ENCODE measurements around the gene HMGCS2.
"Not testable (repeated sequence)": the region's sequence is repeated elsewhere in the genome, so short reads cannot be mapped to it uniquely, and the experiment has no call there.

HMGCS2 gene

DNA sequence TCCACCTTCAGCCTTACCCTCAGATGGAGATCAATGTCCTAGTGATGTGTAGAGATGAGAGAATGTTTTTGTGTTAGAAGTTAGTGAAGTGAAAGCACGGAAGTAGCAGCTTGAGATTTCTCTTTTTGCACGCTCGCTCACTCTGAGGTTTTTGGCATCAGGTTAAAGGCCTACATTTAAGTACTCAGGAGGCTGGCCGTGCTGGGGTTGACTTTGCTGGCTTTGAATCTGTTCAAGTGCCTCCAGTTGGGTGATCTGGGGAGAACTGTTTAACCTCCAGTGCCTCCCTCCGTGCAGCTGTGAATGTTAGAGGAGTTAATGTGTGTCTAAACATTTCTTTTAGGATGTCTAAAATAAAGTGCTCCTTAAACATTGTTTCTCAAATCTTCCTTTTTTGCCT lies 43.1 kb downstream of the HMGCS2 start:
- no peak for DNase-seq

DNA sequence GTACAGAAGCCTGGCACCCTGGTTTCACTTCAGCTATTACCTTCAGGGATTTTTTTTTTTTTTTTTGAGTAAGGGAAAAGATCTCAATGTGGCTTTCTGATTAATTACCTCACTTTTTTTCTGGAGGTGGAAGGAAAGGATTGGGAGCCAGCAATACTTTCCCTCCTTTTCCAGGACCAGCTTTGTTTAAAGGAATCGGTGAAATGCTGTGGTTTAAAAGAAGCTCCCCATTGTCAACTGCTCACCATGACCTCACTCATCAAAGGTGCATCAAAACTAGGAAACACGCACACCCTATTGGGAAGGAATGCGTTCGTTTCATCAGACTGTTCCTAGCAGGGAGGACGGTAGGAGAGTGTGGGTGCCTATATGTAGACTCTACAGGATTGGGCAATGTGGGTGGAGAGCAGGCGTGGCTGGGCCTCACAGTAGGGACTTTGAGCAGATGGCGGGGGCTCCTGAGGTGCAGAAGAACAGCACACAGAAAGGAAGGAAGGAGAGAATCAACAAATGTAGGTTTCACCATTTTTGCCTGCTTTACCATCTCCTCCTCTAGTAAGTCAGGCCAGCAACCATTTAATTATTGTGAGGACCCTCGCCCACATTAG lies 44.0 kb downstream of the HMGCS2 start:
- DNase-seq, result no peak

DNA sequence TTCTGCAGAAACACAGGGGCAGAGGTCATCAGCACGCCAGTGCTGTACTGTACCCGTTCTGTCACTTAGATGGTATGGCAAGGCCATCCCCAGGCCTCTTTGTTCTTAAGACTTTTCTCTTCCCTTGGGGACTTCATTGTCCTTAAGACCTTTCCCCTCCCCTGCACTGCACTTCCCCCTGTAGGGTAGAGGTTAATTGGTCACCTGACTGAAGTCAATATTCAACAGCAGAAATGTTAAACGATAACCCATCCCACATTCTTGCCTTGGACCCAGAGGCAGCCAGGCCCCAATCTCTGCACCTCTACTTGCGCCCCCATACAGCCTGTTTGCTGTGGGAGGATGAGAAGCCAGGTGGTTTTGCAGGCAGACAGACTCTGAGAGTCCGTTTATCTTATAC lies 46.8 kb downstream of the HMGCS2 start:
- DNase-seq, result no peak

DNA sequence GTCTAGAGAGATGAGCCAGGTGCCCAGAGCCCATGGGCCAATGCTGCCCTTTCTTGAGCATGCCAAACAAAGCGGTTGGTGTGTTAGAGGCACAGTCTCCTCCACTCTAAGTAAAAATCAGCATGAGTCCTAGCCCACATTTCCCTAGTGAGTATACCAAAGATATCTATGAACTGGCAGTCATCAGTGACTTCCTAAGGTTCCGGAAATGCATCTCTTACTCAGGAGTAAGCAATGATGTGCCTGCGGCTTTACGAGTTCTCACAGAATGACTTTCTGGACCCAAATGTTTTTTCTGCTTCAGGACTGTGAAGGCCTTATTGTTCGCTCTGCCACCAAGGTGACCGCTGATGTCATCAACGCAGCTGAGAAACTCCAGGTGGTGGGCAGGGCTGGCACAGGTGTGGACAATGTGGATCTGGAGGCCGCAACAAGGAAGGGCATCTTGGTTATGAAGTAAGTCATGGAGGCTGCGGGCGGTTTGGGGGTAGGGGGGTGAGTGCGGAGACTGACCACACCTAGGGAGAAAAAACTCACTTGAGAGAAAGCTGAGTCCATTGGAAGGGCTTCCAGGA lies 47.8 kb downstream of the HMGCS2 start:
- no peak for DNase-seq

DNA sequence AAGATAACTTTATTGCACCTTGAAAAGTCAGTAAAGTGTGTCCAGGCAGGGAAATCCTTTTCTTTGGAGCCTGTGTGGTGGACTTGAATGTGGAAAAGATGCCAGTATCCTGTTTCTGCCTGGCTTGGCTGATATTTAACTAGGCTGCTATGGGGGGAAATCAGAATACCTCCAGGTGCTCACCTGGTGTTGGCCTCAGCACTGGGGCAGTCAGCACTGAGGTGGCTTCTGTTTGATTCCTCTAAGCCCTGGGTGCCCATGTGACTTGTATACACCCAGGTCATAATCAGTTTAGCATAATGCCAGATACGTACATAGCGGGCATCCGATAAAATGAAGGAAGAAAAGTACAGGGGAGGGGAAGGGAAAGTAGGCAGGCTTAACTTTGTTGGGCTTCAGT lies 49.7 kb downstream of the HMGCS2 start:
- DNase-seq, result no peak

DNA sequence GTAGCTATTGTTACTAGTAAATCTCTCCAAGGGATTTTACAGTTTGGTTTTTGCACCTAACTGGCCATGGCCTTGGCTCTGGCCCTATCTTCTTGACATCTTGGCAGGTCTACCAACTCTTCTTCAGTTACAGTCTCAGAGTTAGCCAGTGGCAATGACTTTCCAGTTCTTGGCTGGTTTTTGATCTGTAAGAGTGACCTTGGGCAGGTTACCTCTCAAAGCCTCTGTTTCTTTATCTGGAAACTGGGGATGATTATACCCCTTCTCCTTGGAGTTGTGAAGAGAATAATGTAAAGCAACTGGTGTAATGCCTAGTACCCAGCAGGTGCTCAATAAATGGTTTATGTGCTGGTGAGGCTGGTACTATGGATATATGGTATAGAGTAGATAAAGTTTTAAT lies 50.3 kb downstream of the HMGCS2 start:
- DNase-seq, result no peak

DNA sequence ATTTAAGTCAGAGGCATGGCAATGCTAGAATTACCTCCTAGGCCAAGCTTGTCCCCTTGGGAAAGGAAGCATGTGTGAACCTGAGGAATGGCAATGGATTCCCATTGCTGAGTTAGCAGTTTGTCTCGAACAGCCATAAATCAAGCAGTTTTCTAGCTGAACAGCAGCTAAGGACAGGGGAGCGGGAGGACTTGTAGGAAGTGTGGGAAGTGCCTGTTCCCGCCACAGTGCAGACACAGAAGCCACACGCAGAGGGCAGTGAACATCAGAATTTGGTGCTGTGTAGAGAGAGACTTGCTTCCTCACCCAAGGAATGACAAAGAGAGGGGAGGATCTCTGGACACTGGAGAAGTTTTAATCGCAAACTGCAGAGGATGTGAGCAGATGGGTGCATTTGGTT lies 53.2 kb downstream of the HMGCS2 start:
- DNase-seq, result no peak

DNA sequence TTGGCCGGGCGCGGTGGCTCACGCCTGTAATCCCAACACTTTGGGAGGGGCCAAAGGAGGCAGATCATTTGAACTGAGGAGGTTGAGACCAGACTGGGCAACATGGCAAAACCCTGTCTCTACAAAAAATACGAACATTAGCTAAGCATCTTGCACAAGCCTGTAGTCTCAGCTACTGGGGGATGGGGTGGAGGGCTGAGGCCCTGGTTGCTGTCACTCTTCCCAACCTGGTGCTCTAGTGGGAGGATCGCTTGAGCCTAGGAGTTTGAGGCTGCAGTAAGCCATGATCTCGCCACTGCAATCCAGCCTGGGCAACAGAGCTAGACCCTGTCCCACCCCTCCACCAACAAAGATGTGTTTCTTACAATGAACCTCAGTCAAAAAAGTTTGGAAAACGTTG lies 54.1 kb downstream of the HMGCS2 start:
- DNase-seq, result no peak

DNA sequence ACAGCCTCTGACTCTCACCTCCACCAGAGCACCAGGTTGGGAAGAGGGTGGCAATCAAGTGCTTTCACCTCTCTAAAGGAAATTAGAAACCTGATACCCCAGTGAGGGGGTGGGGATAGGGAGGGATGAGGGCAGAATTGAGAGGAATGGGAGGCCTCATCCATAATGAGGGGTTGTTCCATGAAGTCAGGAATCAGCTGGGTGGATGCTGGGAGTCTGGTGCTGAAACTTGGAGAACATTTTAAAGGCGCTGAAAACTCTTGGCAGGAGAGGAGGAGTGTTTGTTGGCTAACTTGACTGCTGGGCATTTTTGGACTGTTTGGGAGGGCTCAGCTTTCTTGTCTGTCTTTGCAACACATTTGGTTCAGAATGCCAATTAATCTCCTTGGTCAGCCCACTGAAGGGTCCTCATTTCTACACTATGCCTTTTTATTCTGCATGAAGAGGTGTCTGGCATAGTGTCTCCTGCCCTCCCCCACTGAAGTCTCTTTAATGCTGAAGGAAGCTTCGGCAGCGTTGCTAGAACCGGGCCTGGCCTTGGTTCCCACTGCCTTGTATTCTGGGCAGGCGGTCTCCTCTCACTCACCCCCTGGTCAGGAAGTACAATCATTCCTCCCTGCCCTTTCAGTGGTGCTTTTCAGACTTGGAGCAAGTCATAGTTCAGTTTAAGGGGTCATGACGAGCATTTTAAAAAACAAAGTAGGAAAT lies 54.8 kb downstream of the HMGCS2 start:
- peak; percentile 24 for DNase-seq

DNA sequence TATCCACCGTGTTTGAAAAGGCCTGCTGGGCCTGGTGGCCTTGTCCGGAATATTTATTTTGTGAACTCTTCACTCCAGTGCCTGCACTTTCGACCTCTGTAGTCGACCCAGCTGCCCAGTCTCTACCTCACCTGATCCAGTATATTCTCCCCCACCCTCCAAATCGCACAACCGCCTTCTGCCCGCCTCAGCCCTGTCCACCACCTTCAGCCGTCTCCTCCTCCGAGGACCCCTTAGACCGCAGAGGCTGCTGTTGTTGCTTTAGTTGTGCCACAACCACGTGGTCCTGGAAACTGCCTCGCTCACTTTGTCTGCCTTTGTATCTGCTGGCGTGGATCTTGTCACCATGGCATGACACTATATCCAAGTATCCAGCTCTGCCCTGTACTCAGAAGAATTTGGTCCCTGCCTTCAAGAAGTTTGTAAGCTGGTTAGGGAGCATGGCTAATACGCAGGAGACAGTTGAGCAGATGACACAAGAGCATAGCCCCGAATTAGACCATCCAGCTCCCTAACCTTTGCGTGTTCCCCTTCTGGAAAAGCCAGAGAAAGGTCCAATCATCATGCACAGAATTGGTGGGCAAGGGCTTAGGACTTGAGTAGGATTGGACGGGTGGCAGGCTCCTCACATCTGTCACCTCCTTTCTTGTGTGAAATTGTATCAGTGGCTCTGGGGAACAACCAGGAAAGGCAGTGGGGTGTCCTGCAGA lies 55.5 kb downstream of the HMGCS2 start:
- no peak for DNase-seq

DNA sequence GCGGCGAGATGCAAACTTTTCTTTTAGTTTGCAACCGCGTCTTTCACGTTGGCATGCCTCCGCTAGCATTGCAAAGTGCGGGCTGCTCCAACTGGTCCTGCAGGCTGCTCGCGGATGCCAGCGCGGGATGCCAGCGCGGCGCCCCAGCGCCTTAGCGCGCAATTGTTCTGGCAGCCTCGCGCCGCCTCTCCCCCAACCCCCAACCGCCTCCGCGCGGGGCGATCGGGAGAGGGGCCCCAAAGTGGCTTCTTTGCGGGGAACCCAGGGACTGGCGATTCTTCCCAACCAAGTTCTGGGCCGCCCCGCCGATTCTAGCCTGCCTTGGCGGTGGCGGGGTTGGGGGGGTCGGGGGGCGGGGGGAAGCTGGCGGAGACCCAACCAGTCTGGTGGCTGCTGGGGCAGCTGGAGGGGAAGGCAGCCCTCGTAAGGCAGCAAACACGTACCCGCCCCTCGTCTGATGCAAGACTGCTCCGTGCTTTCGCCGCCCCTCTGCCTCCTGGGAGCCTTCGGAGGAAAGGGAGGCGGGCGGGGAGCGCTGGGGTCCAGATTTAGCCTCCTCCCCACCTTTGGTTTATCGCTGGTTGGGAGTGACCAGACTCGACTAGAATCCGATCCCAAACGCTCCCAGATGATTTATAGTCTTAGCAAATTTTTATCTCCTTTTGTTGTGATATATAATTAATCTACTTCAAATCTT lies 56.2 kb downstream of the HMGCS2 start:
- peak; percentile 76 for DNase-seq

DNA sequence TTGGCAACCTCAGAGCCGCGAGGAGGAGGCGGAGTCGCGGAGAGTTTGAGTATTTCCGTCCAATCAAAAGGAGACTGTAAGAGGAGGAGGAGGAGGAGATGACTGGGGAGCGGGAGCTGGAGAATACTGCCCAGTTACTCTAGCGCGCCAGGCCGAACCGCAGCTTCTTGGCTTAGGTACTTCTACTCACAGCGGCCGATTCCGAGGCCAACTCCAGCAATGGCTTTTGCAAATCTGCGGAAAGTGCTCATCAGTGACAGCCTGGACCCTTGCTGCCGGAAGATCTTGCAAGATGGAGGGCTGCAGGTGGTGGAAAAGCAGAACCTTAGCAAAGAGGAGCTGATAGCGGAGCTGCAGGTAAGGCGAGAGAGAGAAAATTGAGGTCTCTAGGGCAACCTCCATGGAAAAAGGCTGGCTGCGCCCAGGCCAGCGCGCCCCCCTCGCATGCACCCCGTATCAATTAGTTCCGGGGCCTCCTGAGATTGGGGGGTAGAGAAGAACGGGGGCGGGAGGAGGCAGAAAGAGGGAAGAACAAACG lies 56.8 kb downstream of the HMGCS2 start, which contains the start of gene PHGDH:
TSS of gene PHGDH (plus strand) at position 131 of the 538 bp plus-strand sequence. CDS start at position 220, 89 bp downstream.
- DNase-seq, result peak; percentile 91

DNA sequence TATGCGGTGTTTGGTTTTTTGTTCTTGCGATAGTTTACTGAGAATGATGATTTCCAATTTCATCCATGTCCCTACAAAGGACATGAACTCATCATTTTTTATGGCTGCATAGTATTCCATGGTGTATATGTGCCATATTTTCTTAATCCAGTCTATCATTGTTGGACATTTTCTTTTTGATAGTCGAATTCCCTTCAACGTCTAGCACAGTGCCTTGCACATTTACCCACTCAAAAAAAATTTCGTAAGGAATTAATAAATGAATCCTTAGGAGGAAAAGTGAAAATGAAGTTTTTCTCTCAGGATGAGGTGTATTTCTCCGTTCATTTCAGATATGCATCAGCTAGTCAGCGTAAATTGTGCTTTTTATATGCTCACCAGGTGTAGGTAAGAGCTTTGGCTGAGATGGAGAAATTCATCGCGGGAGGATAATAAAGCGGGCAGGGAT lies 57.3 kb downstream of the HMGCS2 start:
- DNase-seq, result not testable (repeated sequence)

DNA sequence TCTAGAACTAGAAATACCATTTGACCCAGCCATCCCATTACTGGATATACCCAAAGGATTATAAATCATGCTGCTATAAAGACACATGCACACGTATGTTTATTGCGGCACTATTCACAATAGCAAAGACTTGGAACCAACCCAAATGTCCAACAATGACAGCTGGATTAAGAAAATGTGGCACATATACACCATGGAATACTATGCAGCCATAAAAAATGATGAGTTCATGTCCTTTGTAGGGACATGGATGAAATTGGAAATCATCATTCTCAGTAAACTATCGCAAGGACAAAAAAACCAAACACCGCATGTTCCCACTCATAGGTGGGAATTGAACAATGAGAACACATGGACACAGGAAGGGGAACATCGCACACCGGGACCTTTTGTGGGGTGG lies 62.1 kb downstream of the HMGCS2 start:
- not testable (repeated sequence) for DNase-seq

DNA sequence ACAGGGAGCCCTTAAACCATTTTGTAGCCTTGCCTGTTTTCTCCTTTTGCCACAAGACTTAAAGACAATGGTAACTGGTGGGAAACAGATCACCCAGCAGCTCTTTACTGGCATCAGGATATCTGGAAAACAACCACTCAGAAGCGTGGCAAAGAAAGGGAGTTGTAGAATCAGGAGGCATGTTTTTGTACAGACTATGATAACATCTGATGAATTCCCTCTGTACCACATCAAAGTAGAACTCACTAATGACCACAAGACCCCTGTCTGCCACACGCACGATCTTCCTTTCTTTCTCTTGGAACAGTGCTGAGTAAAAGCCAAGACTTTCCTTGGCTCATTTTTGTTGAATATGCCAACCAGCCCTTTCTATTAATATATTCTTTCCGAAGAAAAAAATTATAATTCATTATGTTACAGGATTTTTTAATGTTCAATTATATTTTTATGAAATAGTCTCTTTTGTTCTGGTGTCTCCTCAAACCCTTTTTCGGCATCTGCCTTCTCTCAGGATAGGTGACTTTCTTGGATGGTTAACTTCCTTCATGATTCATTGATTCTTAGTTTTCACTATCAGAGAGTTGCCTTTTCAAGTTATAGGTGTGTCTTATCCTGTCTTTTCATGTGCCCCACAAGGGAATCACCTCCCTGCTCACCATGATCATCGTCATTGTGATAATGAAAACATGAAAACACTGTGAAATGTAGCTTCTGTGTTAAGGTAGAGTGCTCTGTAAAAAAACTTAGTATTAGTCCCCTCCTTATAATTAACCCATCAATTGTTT lies 64.8 kb downstream of the HMGCS2 start:
- no peak for DNase-seq

DNA sequence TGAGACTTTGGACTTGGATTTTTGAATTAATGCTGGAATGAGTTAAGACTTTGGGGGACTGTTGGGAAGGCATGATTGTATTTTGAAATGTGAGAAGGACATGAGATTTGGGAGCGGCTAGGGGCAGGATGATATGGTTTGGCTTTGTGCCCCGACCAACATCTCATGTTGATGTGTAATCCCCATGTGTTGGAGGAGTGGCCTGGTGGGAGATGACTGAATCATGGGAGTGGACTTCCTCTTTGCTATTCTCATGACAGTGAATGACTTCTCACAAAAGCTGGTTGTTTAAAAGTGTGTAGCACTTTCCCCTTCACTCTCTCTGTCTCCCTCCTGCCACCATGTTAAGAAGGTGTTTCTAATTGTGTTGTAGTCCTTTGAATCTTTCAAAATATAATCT lies 66.3 kb downstream of the HMGCS2 start:
- no peak for DNase-seq

DNA sequence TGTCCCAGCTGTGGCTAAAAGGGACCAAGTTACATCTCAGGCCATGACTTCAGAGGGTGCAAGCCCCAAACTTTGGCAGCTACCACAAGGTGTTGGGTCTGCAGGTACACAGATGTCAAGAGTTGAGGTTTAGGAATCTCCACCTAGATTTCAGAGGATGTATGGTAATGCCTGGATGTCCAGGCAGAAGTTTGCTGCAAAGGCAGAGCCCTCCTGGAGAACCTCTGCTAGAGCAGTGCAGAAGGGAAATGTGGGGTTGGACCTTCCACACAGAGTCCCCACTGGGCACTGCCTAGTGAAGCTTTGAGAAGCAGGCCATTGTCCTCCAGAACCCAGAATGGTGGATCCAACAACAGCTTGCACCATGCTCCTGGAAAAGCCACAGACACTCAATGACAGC lies 67.0 kb downstream of the HMGCS2 start:
- no peak for DNase-seq

DNA sequence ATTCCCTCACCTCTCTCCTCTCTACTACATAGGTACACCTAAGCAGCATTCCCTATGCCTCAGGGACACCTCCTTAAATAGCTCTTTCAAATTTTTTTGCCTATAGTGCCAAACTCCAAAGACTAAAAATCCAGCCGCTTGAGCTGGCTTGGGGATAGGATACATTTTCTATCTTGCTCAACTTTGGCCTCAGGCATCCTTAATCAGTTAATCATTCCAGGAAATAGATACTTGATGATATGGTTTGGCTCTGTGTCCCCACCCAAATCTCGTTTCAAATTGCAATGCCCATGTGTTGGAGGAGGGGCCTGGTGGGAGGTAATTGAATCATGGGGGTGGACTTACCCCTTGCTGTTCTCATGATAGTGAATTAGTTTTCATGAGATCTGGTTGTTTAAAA lies 68.4 kb downstream of the HMGCS2 start:
- no peak for DNase-seq

Data from DMS79 treated with DMSO at 0.1 percent for 48 hours (cell line).